DND-41 (cell line): Measurements from ENCODE around the gene KMT5C.

ENCODE experiments used
- ATAC-seq: fragments of 200-7000 bp; cut with Tn5 transposase; 3 replicates; pipeline ENCODE4 v1.9.1; 2021; ENCODE audit warnings: low read depth; ENCODE audit not compliant: insufficient read depth
- DNase-seq: peaks from one replicate; pipeline ENCODE4 v3.0.0-alpha.2; 2020
- H2AFZ ChIP-seq: 2 replicates; pipeline ENCODE4 v1.6.0; 2012; ENCODE audit warnings: low read depth, low read length
- H3K27ac ChIP-seq: 2 replicates; pipeline ENCODE4 v1.5.1; 2012; ENCODE audit warnings: low read length, inconsistent platforms
- H3K27me3 ChIP-seq: fragments of 200-600 bp; sonication (generic); 2 replicates; pipeline ENCODE4 v1.6.0; 2012; ENCODE audit warnings: low read length, mild to moderate bottlenecking, inconsistent platforms; ENCODE audit not compliant: insufficient read depth, poor library complexity
- H3K36me3 ChIP-seq: 2 replicates; pipeline ENCODE4 v1.5.1; 2012; ENCODE audit warnings: low read length, inconsistent platforms; ENCODE audit not compliant: insufficient read depth
- H3K4me1 ChIP-seq: 2 replicates; pipeline ENCODE4 v1.5.1; 2012; ENCODE audit warnings: mild to moderate bottlenecking, low read length; ENCODE audit not compliant: insufficient read depth
- H3K4me2 ChIP-seq: 2 replicates; pipeline ENCODE4 v1.6.0; 2012; ENCODE audit warnings: mild to moderate bottlenecking, moderate library complexity, low read length, inconsistent platforms; ENCODE audit not compliant: insufficient read depth
- H3K4me3 ChIP-seq, 2 experiments: fragments of 200-600 bp in 1 of 2; shearing (Covaris generic) in 1 of 2; 2 replicates each; pipeline ENCODE4 v1.5.1; 2012 to 2016; ENCODE audit warnings: inconsistent platforms in 2 of 2, low read length in 2 of 2, mild to moderate bottlenecking in 2 of 2, low read depth in 1 of 2, moderate library complexity in 1 of 2
- H3K79me2 ChIP-seq: 2 replicates; pipeline ENCODE4 v1.6.0; 2012; ENCODE audit warnings: low read length, inconsistent platforms; ENCODE audit not compliant: insufficient read depth
- H3K9ac ChIP-seq: 2 replicates; pipeline ENCODE4 v1.6.0; 2012; ENCODE audit warnings: low read depth, mild to moderate bottlenecking, inconsistent platforms, low read length, moderate library complexity
- H3K9me3 ChIP-seq: 2 replicates; pipeline ENCODE4 v1.5.1; 2012; ENCODE audit warnings: low read length, moderate library complexity, mild to moderate bottlenecking, inconsistent platforms; ENCODE audit not compliant: insufficient read depth, severe bottlenecking
- H4K20me1 ChIP-seq: 2 replicates; pipeline ENCODE4 v1.6.0; 2012; ENCODE audit warnings: low read length; ENCODE audit not compliant: insufficient read depth
- CTCF ChIP-seq: IDR thresholded peaks from 2 replicates; pipeline ENCODE4 v1.5.1; 2012; ENCODE audit warnings: borderline replicate concordance, low read length, moderate library complexity, mild to moderate bottlenecking; ENCODE audit not compliant: poor library complexity, severe bottlenecking; ENCODE audit errors: extremely low read depth
- EZH2 ChIP-seq: IDR thresholded peaks from 3 replicates; pipeline ENCODE4 v1.6.1; 2012; ENCODE audit warnings: borderline replicate concordance, low read depth, mild to moderate bottlenecking, moderate library complexity, low read length, inconsistent platforms; ENCODE audit not compliant: severe bottlenecking

The KMT5C gene

GRCh38 chr19:55386493-55386971 is 46.9 kb downstream of the KMT5C start:
- ATAC-seq (no peak), DNase-seq (no peak)
- H3K27me3 ChIP-seq: no peaks in the 10 kb centered on the region
- peaks cover 60% of the 10 kb centered on the region for H3K4me1 ChIP-seq
- peaks cover 57% of the 10 kb centered on the region for H4K20me1 ChIP-seq
- H3K36me3 ChIP-seq: peaks cover 48% of the 10 kb centered on the region
- H3K9me3 ChIP-seq: no peaks in the 10 kb centered on the region
- H2AFZ ChIP-seq: no peak overlapping the region
- H3K4me3 ChIP-seq: peak overlapping the region; percentile 45 to 69
- no peak for TF ChIP-seq CTCF
- TF ChIP-seq EZH2: no peak
- peak overlapping the region; percentile 82 for H3K9ac ChIP-seq
- H3K79me2 ChIP-seq: peaks cover 75% of the 10 kb centered on the region
- H3K4me2 ChIP-seq: peak overlapping the region; percentile 98
- H3K27ac ChIP-seq: peak overlapping the region; percentile 81

GRCh38 chr19:55387736-55388497 is 48.2 kb downstream of the KMT5C start:
- H3K4me2 ChIP-seq: peak overlapping the region; percentile 98
- TF ChIP-seq CTCF (no peak), EZH2 (no peak)
- no peak overlapping the region for H2AFZ ChIP-seq
- peak overlapping the region; percentile 81 for H3K27ac ChIP-seq
- H3K4me1 ChIP-seq: peaks cover 47% of the 10 kb centered on the region
- peaks cover 48% of the 10 kb centered on the region for H3K36me3 ChIP-seq
- peaks cover 57% of the 10 kb centered on the region for H4K20me1 ChIP-seq
- DNase-seq (no peak), ATAC-seq (no peak)
- no peaks in the 10 kb centered on the region for H3K27me3 ChIP-seq
- H3K9ac ChIP-seq: peak overlapping the region; percentile 82
- H3K4me3 ChIP-seq: peak overlapping the region in 1 of 2 experiments; percentile 69; a peak in 2 of 4 replicates
- H3K9me3 ChIP-seq: no peaks in the 10 kb centered on the region
- H3K79me2 ChIP-seq: peaks cover 61% of the 10 kb centered on the region

GRCh38 chr19:55389386-55390317 is 50.0 kb downstream of the KMT5C start:
- Histone ChIP-seq H3K27me3 (no peaks in the 10 kb centered on the region), H4K20me1 (peaks cover 57% of the 10 kb centered on the region), H3K4me2 (peak overlapping the region; percentile 98; the same call in 1 of the 2 replicates), H3K4me3 (no peak overlapping the region), H3K27ac (no peak overlapping the region), H3K4me1 (peaks cover 38% of the 10 kb centered on the region), H3K36me3 (peaks cover 48% of the 10 kb centered on the region), H2AFZ (no peak overlapping the region), H3K9me3 (no peaks in the 10 kb centered on the region), H3K9ac (no peak overlapping the region), H3K79me2 (peaks cover 45% of the 10 kb centered on the region)
- ATAC-seq: no peak
- TF ChIP-seq CTCF (no peak), EZH2 (no peak)
- DNase-seq: no peak
